ENCODE data around the gene GATAD2A. TPM values are rescaled to one million over a fixed set of nuclear protein-coding genes. Genes with fewer than 3 reads are reported as not detected.
"Not testable (repeated sequence)": the region's sequence is repeated elsewhere in the genome, so short reads cannot be mapped to it uniquely, and the experiment has no call there.

Gene GATAD2A
- total RNA-seq, 1 donor from 2014 or later = 67.4 TPM

GRCh38 chr19:19388568-19389555 is 16.6 kb upstream of the GATAD2A start:
- DNase-seq (ENCODE audit: low read depth, low spot score) = no peak

GRCh38 chr19:19389683-19390082 is 15.8 kb upstream of the GATAD2A start:
- DNase-seq (ENCODE audit: low read depth, low spot score) = not testable (repeated sequence)

GRCh38 chr19:19394333-19394732 is 11.1 kb upstream of the GATAD2A start:
- DNase-seq (ENCODE audit: low read depth, low spot score) = not testable (repeated sequence)

- no peak for DNase-seq (ENCODE audit: low read depth, low spot score)
These were observed 5.6 kb upstream of the GATAD2A start for GRCh38 chr19:19399733-19400433.

- no peak for DNase-seq (ENCODE audit: low read depth, low spot score)
These were observed 2.7 kb upstream of the GATAD2A start for GRCh38 chr19:19402656-19403372.

GRCh38 chr19:19403373-19403901 is 2.0 kb upstream of the GATAD2A start:
- no peak for DNase-seq (ENCODE audit: low read depth, low spot score)

- no peak for DNase-seq (ENCODE audit: low read depth, low spot score)
These were observed 749 bp downstream of the GATAD2A start for GRCh38 chr19:19405971-19406877.

GRCh38 chr19:19406878-19407632 is 1.6 kb downstream of the GATAD2A start:
- DNase-seq (ENCODE audit: low read depth, low spot score) = no peak

GRCh38 chr19:19407633-19407930 is 2.1 kb downstream of the GATAD2A start:
- DNase-seq (ENCODE audit: low read depth, low spot score) = no peak

- no peak for DNase-seq (ENCODE audit: low read depth, low spot score)
These were observed 3.7 kb downstream of the GATAD2A start for GRCh38 chr19:19409205-19409604.

- no peak for DNase-seq (ENCODE audit: low read depth, low spot score)
These were observed 4.2 kb downstream of the GATAD2A start for GRCh38 chr19:19409631-19410030.

- DNase-seq (ENCODE audit: low read depth, low spot score) = no peak
These were observed 5.4 kb downstream of the GATAD2A start for GRCh38 chr19:19410553-19411550.

- DNase-seq (ENCODE audit: low read depth, low spot score) = no peak
These were observed 10.8 kb downstream of the GATAD2A start for GRCh38 chr19:19416280-19416679.

- no peak for DNase-seq (ENCODE audit: low read depth, low spot score)
These were observed 11.6 kb downstream of the GATAD2A start for GRCh38 chr19:19417046-19417445.

GRCh38 chr19:19417628-19418245 is 12.3 kb downstream of the GATAD2A start:
- no peak for DNase-seq (ENCODE audit: low read depth, low spot score)

- no peak for DNase-seq (ENCODE audit: low read depth, low spot score)
These were observed 13.2 kb downstream of the GATAD2A start for GRCh38 chr19:19418555-19419260.

GRCh38 chr19:19420570-19421298 is 15.3 kb downstream of the GATAD2A start:
- no peak for DNase-seq (ENCODE audit: low read depth, low spot score)

Data from pulmonary artery endothelial cell (primary cell).